Lower lobe of right lung (tissue), 2 donors: ENCODE data around the gene TOR2A. TPM values are rescaled to one million over a fixed set of nuclear protein-coding genes. Genes with fewer than 3 reads are reported as not detected.

Experiments used
- ATAC-seq, 2 donors: fragments of 200-7000 bp; cut with Tn5 transposase; one replicate each; pipeline ENCODE4 v1.9.1; 2020 to 2022; ENCODE audit warnings: mild to moderate bottlenecking in 2 of 2, moderate library complexity in 2 of 2
- DNase-seq: peaks from one replicate; pipeline ENCODE4 v3.0.0-alpha.2; 2020
- H3K27ac ChIP-seq: fragments of 200-600 bp; one replicate; pipeline ENCODE4 v1.8.0; 2022
- H3K27me3 ChIP-seq: fragments of 200-600 bp; one replicate; pipeline ENCODE4 v1.8.0; 2022; ENCODE audit warnings: low read depth
- H3K36me3 ChIP-seq: fragments of 200-600 bp; one replicate; pipeline ENCODE4 v1.8.0; 2022; ENCODE audit warnings: mild to moderate bottlenecking
- H3K4me1 ChIP-seq: fragments of 200-600 bp; one replicate; pipeline ENCODE4 v1.8.0; 2022
- H3K4me3 ChIP-seq: fragments of 200-600 bp; one replicate; pipeline ENCODE4 v1.8.0; 2022; ENCODE audit warnings: mild to moderate bottlenecking
- H3K9me3 ChIP-seq: fragments of 200-600 bp; one replicate; pipeline ENCODE4 v1.8.0; 2022
- CTCF ChIP-seq: fragments of 200-600 bp; IDR thresholded peaks from one replicate; pipeline ENCODE4 v1.8.0; 2022; ENCODE audit warnings: antibody characterized with exemption, mild to moderate bottlenecking
- intact Hi-C: fragments of 100-400 bp; cut with DNase I; formaldehyde crosslinking; loops from one replicate; pipeline ENCODE4 v1.11.0; 2022
- total RNA-seq: library from RNA; stranded (reverse); fragmentation: NEBNext Ultra II Directional; extraction: Animal tissue kit (Norgen Biotek cat#: 25700); gene quantifications from one replicate; pipeline ENCODE4 v1.2.1, GENCODE V29; 2021
- donor health status: DM: no; HTN: yes; CAD: no; lungs with severe emphysema.

Gene TOR2A
- total RNA-seq, 1 donor from 2014 or later = 16.5 TPM

- peaks cover 6% of the 10 kb centered on the region for H3K36me3 ChIP-seq
- H3K4me3 ChIP-seq = no peak overlapping the region
- no peaks in the 10 kb centered on the region for H3K27me3 ChIP-seq
- ATAC-seq = no peak
- peaks cover 18% of the 10 kb centered on the region for H3K4me1 ChIP-seq
- no peak for DNase-seq
- TF ChIP-seq CTCF = no peak
- intact Hi-C loops = no loop called here
- H3K27ac ChIP-seq = no peak overlapping the region
- no peaks in the 10 kb centered on the region for H3K9me3 ChIP-seq
Observed at GRCh38 chr9:127726871-127727270, 8.2 kb downstream of the TOR2A start.

GRCh38 chr9:127724012-127724411 is 11.1 kb downstream of the TOR2A start:
- no peaks in the 10 kb centered on the region for H3K9me3 ChIP-seq
- ATAC-seq (peak; percentile 36 to 54), DNase-seq (no peak)
- intact Hi-C loops = no loop called here
- no peak overlapping the region for H3K27ac ChIP-seq
- H3K27me3 ChIP-seq = no peaks in the 10 kb centered on the region
- H3K4me1 ChIP-seq = peaks cover 18% of the 10 kb centered on the region
- no peaks in the 10 kb centered on the region for H3K36me3 ChIP-seq
- no peak overlapping the region for H3K4me3 ChIP-seq
- no peak for TF ChIP-seq CTCF

- intact Hi-C loops = no loop called here
- peak; percentile 68 to 70 for ATAC-seq
- no peaks in the 10 kb centered on the region for H3K27me3 ChIP-seq
- peaks cover 18% of the 10 kb centered on the region for H3K4me1 ChIP-seq
- no peaks in the 10 kb centered on the region for H3K9me3 ChIP-seq
- H3K4me3 ChIP-seq = no peak overlapping the region
- DNase-seq = no peak
- no peak overlapping the region for H3K27ac ChIP-seq
- no peak for TF ChIP-seq CTCF
- no peaks in the 10 kb centered on the region for H3K36me3 ChIP-seq
Observed at GRCh38 chr9:127723444-127723843, 11.7 kb downstream of the TOR2A start.

DNA sequence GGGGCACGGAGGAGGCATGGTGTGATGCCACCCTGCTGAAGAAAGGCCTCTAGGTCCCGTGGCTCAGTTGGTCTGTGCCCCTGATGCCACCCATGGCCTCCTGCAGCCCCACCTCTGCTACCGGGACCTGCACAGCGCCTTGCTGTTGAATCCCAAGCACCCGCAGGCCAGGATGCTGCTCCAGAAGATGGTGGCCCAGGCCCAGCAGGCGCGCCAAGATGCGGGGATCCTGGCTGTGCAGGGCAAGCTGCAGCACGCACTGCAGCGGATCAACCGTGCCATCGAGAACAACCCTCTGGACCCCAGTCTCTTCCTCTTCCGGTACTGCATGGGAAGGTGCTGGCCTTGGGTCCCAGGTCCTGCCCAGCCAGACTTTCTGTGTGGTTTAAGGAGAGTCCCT is 12.1 kb downstream of the TOR2A start:
- TF ChIP-seq CTCF = no peak
- H3K27ac ChIP-seq = no peak overlapping the region
- DNase-seq = no peak
- H3K27me3 ChIP-seq = no peaks in the 10 kb centered on the region
- H3K36me3 ChIP-seq = no peaks in the 10 kb centered on the region
- ATAC-seq = no peak
- no peaks in the 10 kb centered on the region for H3K9me3 ChIP-seq
- H3K4me1 ChIP-seq = peaks cover 18% of the 10 kb centered on the region
- intact Hi-C loops = no loop called here
- H3K4me3 ChIP-seq = no peak overlapping the region

DNA sequence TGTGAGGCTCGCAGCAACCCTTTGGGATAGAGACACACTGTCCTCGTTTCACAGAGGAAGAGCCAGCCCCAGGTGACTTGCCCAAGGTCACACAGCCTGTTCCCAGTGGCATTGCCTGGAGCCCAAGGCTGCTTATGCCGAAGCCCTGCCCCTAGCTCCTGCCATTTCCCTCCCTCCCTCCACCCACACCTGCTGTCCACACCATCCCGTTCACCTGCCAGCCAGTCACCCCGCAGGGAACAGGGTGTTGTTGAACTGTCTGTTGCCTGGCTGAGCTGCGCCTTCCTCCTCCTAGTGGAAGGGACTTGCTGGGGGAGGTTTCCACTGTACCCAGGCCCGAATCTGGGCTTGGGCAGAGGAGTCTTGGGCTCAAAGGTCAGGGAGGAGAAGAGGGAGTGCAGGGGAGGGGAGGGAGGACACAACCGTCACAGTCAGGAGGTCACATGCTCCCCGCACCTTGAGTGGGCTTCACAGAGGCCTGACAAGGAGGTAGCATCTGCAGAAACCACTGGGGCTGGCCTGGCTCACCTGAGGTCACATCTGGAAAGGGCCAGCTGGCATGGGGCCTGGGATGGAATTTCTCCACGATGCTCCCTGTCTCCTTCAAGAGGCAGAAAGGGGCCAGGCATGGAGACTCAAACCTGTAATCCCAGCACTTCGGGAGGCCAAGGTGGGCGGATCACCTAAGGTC is 12.9 kb downstream of the TOR2A start:
- intact Hi-C loops = no loop called here
- ATAC-seq = no peak

More for the DNA sequence above, 12.9 kb downstream of the TOR2A start:
- no peak overlapping the region for H3K27ac ChIP-seq
- no peak overlapping the region for H3K4me3 ChIP-seq
- no peak for TF ChIP-seq CTCF
- no peaks in the 10 kb centered on the region for H3K9me3 ChIP-seq
- peaks cover 18% of the 10 kb centered on the region for H3K4me1 ChIP-seq
- H3K36me3 ChIP-seq = no peaks in the 10 kb centered on the region
- DNase-seq = peak; percentile 26
- no peaks in the 10 kb centered on the region for H3K27me3 ChIP-seq
